Activated CD4-positive, alpha-beta T cell treated with anti-CD3 and anti-CD28 coated beads for 36 hours (primary cell): ENCODE measurements around the gene CAPN3. TPM values are rescaled to one million over a fixed set of nuclear protein-coding genes. Genes with fewer than 3 reads are reported as not detected.

ENCODE experiments used
- ATAC-seq: fragments of 200-7000 bp; cut with Tn5 transposase; one replicate; pipeline ENCODE4 v1.10.0; 2021; ENCODE audit warnings: mild to moderate bottlenecking, moderate library complexity
- CTCF ChIA-PET: fragments of 350-600 bp; sonication (Branson Sonifier 250); formaldehyde crosslinking; loops from one replicate; lab custom pipeline; 2021; ENCODE audit warnings: antibody characterized with exemption; lab: Charles Lee
- POLR2A ChIA-PET: fragments of 350-600 bp; sonication (Branson Sonifier 250); formaldehyde crosslinking; loops from one replicate; lab custom pipeline; 2021; ENCODE audit warnings: antibody characterized with exemption, inconsistent platforms; lab: Charles Lee
- DNase-seq: peaks from one replicate; pipeline ENCODE4 v3.0.0-alpha.2; 2020
- H3K27ac Mint-ChIP-seq: one replicate; pipeline ENCODE4 v1.8.0; 2021; ENCODE audit warnings: mixed read lengths
- H3K27me3 Mint-ChIP-seq: one replicate; pipeline ENCODE4 v1.8.0; 2021; ENCODE audit warnings: mixed read lengths
- H3K36me3 Mint-ChIP-seq: one replicate; pipeline ENCODE4 v1.8.0; 2021; ENCODE audit warnings: low read depth, mixed read lengths
- H3K4me1 Mint-ChIP-seq: one replicate; pipeline ENCODE4 v1.8.0; 2021; ENCODE audit warnings: mixed read lengths
- H3K4me3 Mint-ChIP-seq: one replicate; pipeline ENCODE4 v1.8.0; 2021; ENCODE audit warnings: mild to moderate bottlenecking, moderate library complexity, mixed read lengths
- H3K9me3 Mint-ChIP-seq: one replicate; pipeline ENCODE4 v1.8.0; 2021; ENCODE audit warnings: low read depth, mixed read lengths
- intact Hi-C, 2 experiments: fragments of 100-400 bp; cut with DNase I in 1 of 2; cut with micrococcal nuclease in 1 of 2; formaldehyde crosslinking; loops; one replicate each; pipeline versions ENCODE4 v1.14.2 to v1.15.1; 2022 to 2024; cut with DNase I, micrococcal nuclease
- total RNA-seq, 2 experiments: library from RNA; stranded (reverse); gene quantifications; one replicate each; pipeline ENCODE4 v1.2.3, GENCODE V29; 2021

Gene CAPN3
- total RNA-seq, 2 experiments from 2014 or later: 2.1 to 2.7 TPM

DNA sequence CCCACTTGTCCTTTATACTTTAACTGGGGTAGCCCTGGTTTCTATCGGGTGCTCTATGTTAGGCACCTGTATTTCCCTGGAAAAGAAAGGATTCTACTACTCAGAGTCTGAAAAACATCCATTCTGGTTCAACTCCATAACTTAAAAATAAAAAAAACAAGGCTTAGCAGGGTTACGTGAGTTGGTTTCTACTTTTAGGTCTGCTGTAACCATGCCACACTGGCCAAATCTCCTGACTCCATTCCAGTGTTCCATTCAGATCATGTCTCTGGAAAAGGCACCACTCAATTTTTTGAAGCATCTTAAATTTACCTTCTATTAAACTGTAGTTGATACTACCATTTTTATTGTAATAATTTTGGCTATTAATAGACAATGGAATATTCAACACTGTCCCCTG, 62.1 kb downstream of the CAPN3 start:
- ChIA-PET POLR2A (no interaction called here), CTCF (no interaction called here)
- no peaks in the 10 kb centered on the region for H3K4me1 Mint-ChIP-seq
- no peak overlapping the region for H3K27ac Mint-ChIP-seq
- DNase-seq (no peak), ATAC-seq (no peak)
- H3K4me3 Mint-ChIP-seq: no peak overlapping the region
- H3K27me3 Mint-ChIP-seq: no peaks in the 10 kb centered on the region
- intact Hi-C loops: no loop called here
- peaks cover 44% of the 10 kb centered on the region for H3K36me3 Mint-ChIP-seq
- no peaks in the 10 kb centered on the region for H3K9me3 Mint-ChIP-seq

DNA sequence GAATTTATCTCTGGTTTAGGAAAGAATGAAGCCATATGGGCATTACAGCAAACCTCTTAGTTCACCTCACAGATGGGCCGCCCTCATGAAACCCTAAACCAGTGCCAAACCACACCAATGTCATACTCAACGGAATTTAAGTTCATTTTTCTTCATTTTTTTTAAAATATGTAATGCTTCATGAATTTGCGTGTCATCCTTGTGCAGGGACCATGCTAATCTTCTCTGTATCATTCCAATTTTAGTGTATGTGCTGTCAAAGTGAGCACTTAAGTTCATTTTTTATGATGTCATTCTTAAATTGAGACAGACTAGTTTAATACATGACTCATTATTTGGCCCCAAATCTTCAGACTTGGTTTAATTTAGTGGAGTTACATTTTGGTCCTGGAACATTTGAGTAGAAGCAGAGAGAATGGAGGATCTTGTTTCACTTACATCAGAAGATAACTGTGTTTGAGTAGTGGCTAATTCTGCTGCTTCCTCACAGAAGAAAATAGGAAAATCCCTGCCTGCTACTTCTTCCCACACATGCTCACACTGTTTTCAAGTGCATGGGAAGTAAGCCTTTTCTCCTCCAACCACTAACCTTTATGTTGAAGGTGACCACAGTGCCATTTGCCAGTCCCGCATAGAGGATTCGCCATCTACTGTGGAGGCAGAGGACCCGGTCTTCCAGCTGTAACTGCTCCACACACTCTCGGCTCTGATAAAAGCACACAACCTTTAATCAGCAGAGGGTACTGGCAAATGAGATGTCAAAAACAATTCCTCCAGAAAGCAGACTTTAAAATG, 68.3 kb downstream of the CAPN3 start:
- ChIA-PET POLR2A (no interaction called here), CTCF (no interaction called here)
- intact Hi-C loops: no loop called here
- no peak overlapping the region for H3K4me3 Mint-ChIP-seq
- DNase-seq (no peak), ATAC-seq (peak; percentile 33)
- peaks cover 36% of the 10 kb centered on the region for H3K36me3 Mint-ChIP-seq
- H3K27ac Mint-ChIP-seq: peak overlapping the region; percentile 61
- peaks cover 11% of the 10 kb centered on the region for H3K4me1 Mint-ChIP-seq
- no peaks in the 10 kb centered on the region for H3K27me3 Mint-ChIP-seq
- H3K9me3 Mint-ChIP-seq: no peaks in the 10 kb centered on the region

DNA sequence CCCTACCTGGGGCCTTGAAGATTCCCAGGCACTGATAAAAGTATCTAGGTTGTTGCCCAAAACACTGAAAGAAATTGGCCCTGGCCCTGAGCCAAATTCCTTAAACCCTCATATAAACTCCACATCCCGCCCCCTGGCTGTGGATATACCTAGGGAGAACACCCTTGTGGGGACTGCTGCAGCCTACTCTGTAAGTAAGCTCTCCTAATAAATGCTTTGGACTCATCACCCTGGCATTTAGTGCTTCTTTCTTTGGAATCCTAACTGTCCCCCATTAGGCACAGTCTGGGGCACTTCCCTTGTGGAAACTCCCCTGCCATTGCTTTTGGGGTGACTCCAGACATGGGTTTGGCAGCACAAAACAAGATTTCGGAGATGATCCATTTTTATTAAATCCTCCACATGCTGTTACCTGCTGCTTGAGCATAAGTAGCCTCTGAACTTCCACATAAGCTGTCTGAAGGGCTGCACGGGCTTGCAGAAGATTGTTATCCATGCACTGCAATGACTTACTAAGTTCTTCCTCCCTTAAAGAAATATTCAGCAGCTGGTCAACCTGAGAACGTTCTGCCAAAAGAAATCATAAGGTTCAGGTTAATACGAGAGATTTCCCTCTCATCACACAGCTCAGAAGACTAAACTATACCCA, 85.2 kb downstream of the CAPN3 start:
- intact Hi-C loops: no loop called here
- H3K4me1 Mint-ChIP-seq: no peaks in the 10 kb centered on the region
- H3K9me3 Mint-ChIP-seq: no peaks in the 10 kb centered on the region
- H3K4me3 Mint-ChIP-seq: no peak overlapping the region
- no peaks in the 10 kb centered on the region for H3K27me3 Mint-ChIP-seq
- ChIA-PET POLR2A (no interaction called here), CTCF (interaction anchor here (0.5 kb wide), 1 partner anchor 16 kb away, joined by 3 read pairs; no protein-coding TSS in a partner anchor)
- ATAC-seq (no peak), DNase-seq (no peak)
- H3K27ac Mint-ChIP-seq: no peak overlapping the region
- H3K36me3 Mint-ChIP-seq: peaks cover 17% of the 10 kb centered on the region

DNA sequence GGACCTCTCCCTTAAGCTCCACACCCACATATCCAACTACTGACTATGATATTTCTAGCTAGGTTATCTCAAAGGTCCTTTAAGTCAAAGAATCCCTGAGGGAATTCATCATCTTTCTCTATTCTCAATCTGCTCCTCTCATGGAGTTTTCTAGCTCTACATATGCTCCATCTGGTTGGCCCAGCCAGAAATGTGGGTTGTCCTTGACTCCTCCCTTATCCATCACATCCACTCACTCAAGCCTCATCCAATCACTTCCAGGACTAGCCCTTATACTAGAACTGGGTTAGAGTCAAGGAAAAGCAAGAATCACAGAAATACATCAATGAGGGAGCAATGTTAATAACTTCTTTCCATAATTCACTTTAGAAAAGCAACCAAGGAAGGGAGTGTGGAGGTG, 86.2 kb downstream of the CAPN3 start:
- Mint-ChIP-seq H3K27ac (peak overlapping the region; percentile 17), H3K36me3 (peaks cover 26% of the 10 kb centered on the region), H3K27me3 (no peaks in the 10 kb centered on the region), H3K9me3 (no peaks in the 10 kb centered on the region), H3K4me1 (no peaks in the 10 kb centered on the region), H3K4me3 (no peak overlapping the region)
- POLR2A ChIA-PET: no interaction called here
- DNase-seq (no peak), ATAC-seq (no peak)
- intact Hi-C loops: no loop called here
- CTCF ChIA-PET: interaction anchor here (0.7 kb wide), 1 partner anchor 116 kb away, joined by 3 read pairs; no protein-coding TSS in a partner anchor

DNA sequence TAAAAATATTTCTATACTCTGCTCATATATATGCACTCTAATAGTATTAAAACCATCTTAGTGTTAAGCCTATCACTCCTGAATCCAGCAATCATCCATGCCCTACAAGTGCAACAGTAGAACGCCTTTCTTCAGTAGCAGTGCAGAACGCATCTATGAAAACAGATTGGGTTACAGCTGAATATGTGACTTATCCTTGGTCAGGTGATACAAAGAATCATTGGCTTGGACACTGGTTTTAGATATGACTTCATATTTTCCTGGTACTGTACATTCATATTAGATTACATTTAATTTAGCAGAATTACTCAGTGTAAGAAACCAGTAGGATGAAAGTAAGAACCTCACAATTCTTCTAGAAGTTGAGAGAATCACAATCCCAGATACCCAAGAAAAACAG, 88.3 kb downstream of the CAPN3 start:
- intact Hi-C loops: no loop called here
- no peaks in the 10 kb centered on the region for H3K9me3 Mint-ChIP-seq
- no peak overlapping the region for H3K4me3 Mint-ChIP-seq
- ATAC-seq (no peak), DNase-seq (no peak)
- no peak overlapping the region for H3K27ac Mint-ChIP-seq
- no peaks in the 10 kb centered on the region for H3K4me1 Mint-ChIP-seq
- POLR2A ChIA-PET: no interaction called here
- H3K27me3 Mint-ChIP-seq: no peaks in the 10 kb centered on the region
- H3K36me3 Mint-ChIP-seq: peaks cover 35% of the 10 kb centered on the region
- CTCF ChIA-PET: no interaction called here

DNA sequence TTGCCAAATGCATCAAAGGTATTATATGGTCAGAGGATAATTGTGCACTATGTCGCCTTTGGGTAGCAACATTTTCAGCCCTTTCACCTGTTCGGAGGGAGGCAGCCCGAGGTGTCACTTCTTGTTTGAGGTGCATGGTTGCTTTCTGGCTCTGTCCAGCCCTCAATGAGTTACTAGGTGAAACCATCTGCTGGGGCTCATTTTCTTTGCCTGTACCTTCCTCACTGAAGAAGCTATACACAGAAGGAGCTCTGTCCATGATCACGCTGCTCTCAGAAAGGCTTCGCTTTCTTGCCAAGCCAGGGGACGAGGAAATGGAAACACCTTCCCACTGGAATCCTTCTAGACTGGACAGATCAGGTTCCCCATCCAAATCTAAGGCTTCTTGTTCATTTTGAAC, 89.0 kb downstream of the CAPN3 start:
- no peak overlapping the region for H3K4me3 Mint-ChIP-seq
- DNase-seq (no peak), ATAC-seq (no peak)
- H3K9me3 Mint-ChIP-seq: no peaks in the 10 kb centered on the region
- CTCF ChIA-PET: interaction anchor here (0.6 kb wide), 2 partner anchors 10 to 113 kb away, joined by 3 to 4 read pairs; no protein-coding TSS in a partner anchor
- H3K27ac Mint-ChIP-seq: no peak overlapping the region
- intact Hi-C loops: no loop called here
- H3K36me3 Mint-ChIP-seq: peaks cover 35% of the 10 kb centered on the region
- no peaks in the 10 kb centered on the region for H3K27me3 Mint-ChIP-seq
- POLR2A ChIA-PET: no interaction called here
- H3K4me1 Mint-ChIP-seq: no peaks in the 10 kb centered on the region

DNA sequence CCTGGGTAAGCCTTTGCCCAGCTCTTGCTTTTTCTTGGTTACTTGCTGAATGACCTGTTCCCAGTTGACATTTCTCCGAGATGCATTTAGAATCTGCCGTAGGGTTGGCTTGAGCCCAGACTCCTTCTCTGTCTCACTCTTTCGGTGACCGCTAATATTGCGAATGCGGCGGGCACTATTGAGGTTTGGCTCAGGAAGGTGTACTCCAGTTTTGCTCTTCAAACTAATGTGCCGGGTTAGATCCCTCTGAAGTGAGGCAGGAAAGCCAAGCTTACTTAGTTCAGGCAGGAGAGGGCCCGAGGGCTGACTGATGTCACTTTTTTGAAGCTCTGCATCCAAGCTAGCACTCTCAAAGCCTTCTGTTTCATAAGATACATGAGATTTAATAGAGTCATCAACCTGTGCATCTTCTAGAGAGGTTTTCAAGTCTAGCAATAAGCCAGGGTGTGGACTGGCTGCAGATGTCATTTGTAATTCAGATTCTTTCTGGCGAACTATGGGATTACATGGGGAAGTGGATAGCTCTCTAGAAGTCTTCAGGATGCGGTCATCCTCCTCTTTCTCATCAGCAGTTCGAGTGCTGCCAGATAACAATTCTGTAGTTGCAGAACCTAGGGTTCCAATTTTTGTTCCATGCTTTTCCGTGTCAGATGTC, 90.6 kb downstream of the CAPN3 start:
- no peak overlapping the region for H3K4me3 Mint-ChIP-seq
- H3K27ac Mint-ChIP-seq: no peak overlapping the region
- intact Hi-C loops: no loop called here
- H3K4me1 Mint-ChIP-seq: no peaks in the 10 kb centered on the region
- ChIA-PET CTCF (no interaction called here), POLR2A (interaction anchor here (0.8 kb wide), 1 partner anchor 9 kb away, joined by 3 read pairs; no protein-coding TSS in a partner anchor)
- H3K9me3 Mint-ChIP-seq: no peaks in the 10 kb centered on the region
- H3K36me3 Mint-ChIP-seq: peaks cover 33% of the 10 kb centered on the region
- no peaks in the 10 kb centered on the region for H3K27me3 Mint-ChIP-seq
- ATAC-seq (no peak), DNase-seq (no peak)

DNA sequence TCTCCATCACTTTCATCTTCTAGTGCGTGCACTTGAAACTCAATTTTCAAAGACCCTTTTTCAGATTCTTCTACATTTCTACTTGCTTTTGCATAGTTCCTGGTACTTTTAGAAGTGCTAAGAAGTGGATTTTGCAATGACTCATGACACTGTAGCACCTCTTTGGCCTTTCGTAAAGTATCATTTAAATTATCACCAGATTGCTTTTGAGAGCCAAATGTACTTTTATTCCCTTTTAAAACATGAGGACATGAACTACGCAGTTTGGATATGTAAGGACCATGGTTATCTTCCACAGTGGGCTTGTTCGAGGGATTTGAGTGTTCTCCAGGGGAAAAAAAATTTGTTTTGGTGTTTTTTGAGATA, 91.1 kb downstream of the CAPN3 start:
- Mint-ChIP-seq H3K27me3 (no peaks in the 10 kb centered on the region), H3K27ac (no peak overlapping the region), H3K9me3 (no peaks in the 10 kb centered on the region), H3K4me3 (no peak overlapping the region), H3K36me3 (peaks cover 29% of the 10 kb centered on the region), H3K4me1 (no peaks in the 10 kb centered on the region)
- POLR2A ChIA-PET: interaction anchor here (0.8 kb wide), 1 partner anchor 9 kb away, joined by 3 read pairs; no protein-coding TSS in a partner anchor
- CTCF ChIA-PET: interaction anchor here (0.6 kb wide), 1 partner anchor 118 kb away, joined by 3 read pairs; no protein-coding TSS in a partner anchor
- no peak for DNase-seq
- no peak for ATAC-seq
- intact Hi-C loops: no loop called here

DNA sequence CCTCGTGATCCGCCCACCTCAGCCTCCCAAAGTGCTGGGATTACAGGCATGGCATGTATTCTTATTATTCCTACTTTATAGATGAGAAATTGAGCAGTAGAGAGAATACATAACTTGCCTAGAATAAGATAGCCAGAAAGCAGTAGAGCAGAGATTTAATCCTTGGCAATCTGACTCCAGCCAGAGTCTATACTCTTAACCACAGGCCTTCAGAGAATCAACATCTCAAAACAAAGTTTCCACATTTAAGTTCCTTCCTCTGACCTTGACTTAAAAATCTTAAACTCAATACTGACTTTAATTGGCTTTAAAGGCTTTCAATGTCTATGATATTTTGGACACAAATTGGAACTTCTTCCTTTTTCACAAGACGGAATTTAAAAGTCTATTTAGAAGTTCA, 94.5 kb downstream of the CAPN3 start:
- intact Hi-C loops: no loop called here
- H3K27me3 Mint-ChIP-seq: no peaks in the 10 kb centered on the region
- H3K4me3 Mint-ChIP-seq: no peak overlapping the region
- ChIA-PET CTCF (interaction anchor here (0.6 kb wide), 1 partner anchor 171 kb away, joined by 4 read pairs; no protein-coding TSS in a partner anchor), POLR2A (no interaction called here)
- H3K27ac Mint-ChIP-seq: no peak overlapping the region
- no peaks in the 10 kb centered on the region for H3K9me3 Mint-ChIP-seq
- no peak for ATAC-seq
- no peak for DNase-seq
- H3K36me3 Mint-ChIP-seq: peaks cover 26% of the 10 kb centered on the region
- peaks cover 2% of the 10 kb centered on the region for H3K4me1 Mint-ChIP-seq

DNA sequence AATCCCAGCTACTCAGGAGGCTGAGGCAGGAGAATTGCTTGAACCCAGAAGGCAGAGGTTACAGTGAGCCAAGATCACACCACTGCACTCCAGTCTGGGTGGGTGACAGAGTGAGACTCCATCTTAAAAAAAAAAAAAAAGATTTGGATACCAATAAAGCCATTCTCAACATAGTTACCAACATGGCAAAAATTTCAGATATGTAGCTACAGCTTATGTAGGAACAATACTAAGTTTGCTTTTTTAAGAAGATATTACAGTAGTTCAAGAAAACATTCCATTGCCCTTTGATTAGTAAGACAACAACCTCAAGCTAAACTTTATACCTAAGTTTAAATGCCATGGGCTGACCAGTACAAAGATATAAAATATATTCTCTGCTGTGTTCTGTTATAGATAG, 97.2 kb downstream of the CAPN3 start:
- intact Hi-C loops: no loop called here
- Mint-ChIP-seq H3K27ac (no peak overlapping the region), H3K9me3 (no peaks in the 10 kb centered on the region), H3K4me1 (peaks cover 8% of the 10 kb centered on the region), H3K27me3 (no peaks in the 10 kb centered on the region), H3K36me3 (peaks cover 12% of the 10 kb centered on the region), H3K4me3 (no peak overlapping the region)
- ATAC-seq (no peak), DNase-seq (no peak)
- ChIA-PET POLR2A (interaction anchor here (0.5 to 0.6 kb wide), 2 partner anchors 102 to 404 kb away, joined by 4 to 5 read pairs; no protein-coding TSS in a partner anchor), CTCF (no interaction called here)

DNA sequence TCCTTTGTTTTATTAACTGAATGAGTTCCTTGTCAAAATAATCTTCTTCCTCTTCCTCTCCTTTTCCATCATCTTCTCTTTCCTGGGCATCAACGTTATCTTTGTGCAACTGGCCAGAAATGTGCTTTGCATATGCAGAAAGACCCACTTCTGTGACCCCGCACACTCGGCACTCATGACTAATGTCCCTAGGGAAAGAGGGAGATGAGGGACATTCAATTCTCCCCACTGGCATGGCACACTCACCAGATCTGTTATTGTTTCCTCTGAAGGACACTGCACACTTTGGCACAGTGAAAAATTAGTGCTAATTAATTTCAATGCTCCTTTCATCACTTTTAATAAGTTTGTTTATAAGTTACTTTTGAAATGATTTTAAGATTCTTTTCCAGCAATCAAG, 97.7 kb downstream of the CAPN3 start:
- no peak overlapping the region for H3K27ac Mint-ChIP-seq
- no peak for DNase-seq
- POLR2A ChIA-PET: interaction anchor here (0.5 to 0.6 kb wide), 2 partner anchors 102 to 404 kb away, joined by 4 to 5 read pairs; no protein-coding TSS in a partner anchor
- H3K4me1 Mint-ChIP-seq: peaks cover 8% of the 10 kb centered on the region
- H3K36me3 Mint-ChIP-seq: peaks cover 9% of the 10 kb centered on the region
- H3K9me3 Mint-ChIP-seq: no peaks in the 10 kb centered on the region
- no peaks in the 10 kb centered on the region for H3K27me3 Mint-ChIP-seq
- CTCF ChIA-PET: interaction anchor here (1.1 kb wide), 1 partner anchor 9 kb away, joined by 3 read pairs; no protein-coding TSS in a partner anchor
- intact Hi-C loops: no loop called here
- ATAC-seq: no peak
- no peak overlapping the region for H3K4me3 Mint-ChIP-seq
